ENCODE results near the gene TM7SF3. TPM values are rescaled to one million over a fixed set of nuclear protein-coding genes. Genes with fewer than 3 reads are reported as not detected.

The TM7SF3 gene
- total RNA-seq, 2 experiments from 2014 or later: 32.4 to 33.6 TPM

GRCh38 chr12:26937443-26937862 is 76.7 kb downstream of the TM7SF3 start:
- no peak for DNase-seq
- no peaks in the 10 kb centered on the region for H3K9me3 Mint-ChIP-seq

GRCh38 chr12:26936559-26937442 is 77.4 kb downstream of the TM7SF3 start:
- Mint-ChIP-seq H3K4me1 (peaks cover 49% of the 10 kb centered on the region), H3K27me3 (no peaks in the 10 kb centered on the region), H3K27ac (peak overlapping the region; percentile 99), H3K4me3 (peak overlapping the region; percentile 97), H3K36me3 (peaks cover 37% of the 10 kb centered on the region), H3K9me3 (no peaks in the 10 kb centered on the region)
- DNase-seq: no peak

More at GRCh38 chr12:26937443-26937862, 76.7 kb downstream of the TM7SF3 start:
- Mint-ChIP-seq H3K36me3 (peaks cover 31% of the 10 kb centered on the region), H3K27me3 (no peaks in the 10 kb centered on the region), H3K4me3 (peak overlapping the region; percentile 97), H3K27ac (peak overlapping the region; percentile 99), H3K4me1 (peaks cover 50% of the 10 kb centered on the region)

GRCh38 chr12:26935636-26936378 is 78.4 kb downstream of the TM7SF3 start:
- no peak for DNase-seq
- H3K27ac Mint-ChIP-seq: peak overlapping the region; percentile 72
- peaks cover 42% of the 10 kb centered on the region for H3K4me1 Mint-ChIP-seq
- peaks cover 38% of the 10 kb centered on the region for H3K36me3 Mint-ChIP-seq
- H3K27me3 Mint-ChIP-seq: no peaks in the 10 kb centered on the region
- H3K9me3 Mint-ChIP-seq: no peaks in the 10 kb centered on the region
- peak overlapping the region; percentile 97 for H3K4me3 Mint-ChIP-seq

- Mint-ChIP-seq H3K27ac (no peak overlapping the region), H3K36me3 (peaks cover 39% of the 10 kb centered on the region), H3K9me3 (no peaks in the 10 kb centered on the region), H3K4me3 (no peak overlapping the region), H3K4me1 (peaks cover 31% of the 10 kb centered on the region), H3K27me3 (no peaks in the 10 kb centered on the region)
- no peak for DNase-seq
These were observed 84.6 kb downstream of the TM7SF3 start for GRCh38 chr12:26929590-26929989.

GRCh38 chr12:26928661-26929060 is 85.5 kb downstream of the TM7SF3 start:
- Mint-ChIP-seq H3K4me3 (no peak overlapping the region), H3K27me3 (no peaks in the 10 kb centered on the region), H3K9me3 (no peaks in the 10 kb centered on the region), H3K27ac (no peak overlapping the region), H3K4me1 (peaks cover 26% of the 10 kb centered on the region), H3K36me3 (peaks cover 35% of the 10 kb centered on the region)
- no peak for DNase-seq

Other genes with a start within 250 kb of the TM7SF3 start
- gene ITPR2, start 181.2 kb downstream of the TM7SF3 start, total RNA-seq: 10 to 100 TPM; 27.3 TPM
- 10 to 100 TPM; 82.7 to 86.9 TPM for gene INTS13, start 76.4 kb downstream of the TM7SF3 start, total RNA-seq
- gene FGFR1OP2, start 75.9 kb downstream of the TM7SF3 start, total RNA-seq: 10 to 100 TPM; 49.8 to 53.5 TPM
- gene MED21, start 8.2 kb upstream of the TM7SF3 start, total RNA-seq: 10 to 100 TPM; 27.8 to 29.3 TPM
- not detected for gene C12orf71, start 68.2 kb upstream of the TM7SF3 start, total RNA-seq
- 10 to 100 TPM; 31.2 to 32.0 TPM for gene STK38L, start 229.9 kb upstream of the TM7SF3 start, total RNA-seq